Caki2 (cell line): ENCODE measurements around the gene DAP. TPM values are rescaled to one million over a fixed set of nuclear protein-coding genes. Genes with fewer than 3 reads are reported as not detected.
"Not testable (repeated sequence)": the region's sequence is repeated elsewhere in the genome, so short reads cannot be mapped to it uniquely, and the experiment has no call there.

Experiments used
- DNase-seq: peaks from one replicate; pipeline ENCODE4 v3.0.0-alpha.2; 2015; ENCODE audit warnings: low read depth
- in situ Hi-C: cut with HindIII; loops from 2 replicates; pipeline ENCODE4 v1.10.0; 2016; ENCODE audit warnings: low sequenced_read_pairs, low pct_unique_long_range_greater_than_20kb, mixed read lengths
- total RNA-seq: library from RNA; depleted of rRNA; stranded (reverse); fragments of >200 nt; shearing (Covaris generic); gene quantifications from 2 replicates; pipeline ENCODE4 v1.2.3, GENCODE V29; 2014; ENCODE audit warnings: low replicate concordance

The DAP gene
- total RNA-seq, 1 experiment from 2014 or later, result 10.5 TPM

- in situ Hi-C loops, result no loop called here
Measured at GRCh38 chr5:10653043-10653442, 108.0 kb downstream of the DAP start.

GRCh38 chr5:10652606-10653005, 108.4 kb downstream of the DAP start:
- DNase-seq, result no peak
- in situ Hi-C loops, result no loop called here

More at GRCh38 chr5:10653043-10653442, 108.0 kb downstream of the DAP start:
- DNase-seq, result no peak

- in situ Hi-C loops, result no loop called here
- DNase-seq, result no peak
Measured at GRCh38 chr5:10652151-10652550, 108.9 kb downstream of the DAP start.

- DNase-seq, result no peak
- in situ Hi-C loops, result no loop called here
Measured at GRCh38 chr5:10649666-10650380, 111.2 kb downstream of the DAP start.

GRCh38 chr5:10648806-10649665, 112.0 kb downstream of the DAP start:
- DNase-seq, result no peak
- in situ Hi-C loops, result no loop called here

GRCh38 chr5:10647640-10648039, 113.4 kb downstream of the DAP start:
- DNase-seq, result no peak
- in situ Hi-C loops, result no loop called here

GRCh38 chr5:10645671-10646070, 115.4 kb downstream of the DAP start:
- in situ Hi-C loops, result no loop called here

GRCh38 chr5:10645146-10645545, 115.9 kb downstream of the DAP start:
- no peak for DNase-seq
- in situ Hi-C loops, result no loop called here

More at GRCh38 chr5:10645671-10646070, 115.4 kb downstream of the DAP start:
- no peak for DNase-seq

- no peak for DNase-seq
- in situ Hi-C loops, result no loop called here
Measured at GRCh38 chr5:10644192-10644591, 116.8 kb downstream of the DAP start.

- DNase-seq, result no peak
- in situ Hi-C loops, result no loop called here
Measured at GRCh38 chr5:10642367-10642766, 118.7 kb downstream of the DAP start.

GRCh38 chr5:10639846-10640368, 121.1 kb downstream of the DAP start:
- in situ Hi-C loops, result no loop called here
- DNase-seq, result no peak

GRCh38 chr5:10638723-10639122, 122.3 kb downstream of the DAP start:
- in situ Hi-C loops, DNase-seq: not testable (repeated sequence)

- in situ Hi-C loops, result no loop called here
Measured at GRCh38 chr5:10637944-10638343, 123.1 kb downstream of the DAP start.

GRCh38 chr5:10636363-10637142, 124.5 kb downstream of the DAP start:
- in situ Hi-C loops, result no loop called here

More at GRCh38 chr5:10637944-10638343, 123.1 kb downstream of the DAP start:
- DNase-seq, result no peak

GRCh38 chr5:10635867-10636350, 125.1 kb downstream of the DAP start:
- no peak for DNase-seq

More at GRCh38 chr5:10636363-10637142, 124.5 kb downstream of the DAP start:
- no peak for DNase-seq

GRCh38 chr5:10635257-10635866, 125.7 kb downstream of the DAP start:
- in situ Hi-C loops, result no loop called here
- no peak for DNase-seq

More at GRCh38 chr5:10635867-10636350, 125.1 kb downstream of the DAP start:
- in situ Hi-C loops, result no loop called here

GRCh38 chr5:10634562-10634961, 126.5 kb downstream of the DAP start:
- DNase-seq, result no peak
- in situ Hi-C loops, result no loop called here

- in situ Hi-C loops, result no loop called here
- DNase-seq, result no peak
Measured at GRCh38 chr5:10634050-10634449, 127.0 kb downstream of the DAP start.
